H9 (cell line): Measurements from ENCODE around the gene ATRX. TPM values are rescaled to one million over a fixed set of nuclear protein-coding genes. Genes with fewer than 3 reads are reported as not detected.

ENCODE experiments used
- DNase-seq: peaks from one replicate; pipeline ENCODE4 v3.0.0-alpha.2; 2017
- H2AFZ ChIP-seq: one replicate; pipeline ENCODE4 v1.6.1; 2013; ENCODE audit warnings: mild to moderate bottlenecking, low read length, control low read depth, moderate library complexity
- H2AK5ac ChIP-seq: 2 replicates; pipeline ENCODE4 v1.6.1; 2013; ENCODE audit warnings: low read length, control low read depth, mixed read lengths; ENCODE audit not compliant: insufficient read length
- H2BK120ac ChIP-seq: one replicate; pipeline ENCODE4 v1.6.1; 2013; ENCODE audit warnings: low read depth, mild to moderate bottlenecking, low read length, control low read depth, inconsistent platforms; ENCODE audit not compliant: poor library complexity, severe bottlenecking
- H2BK12ac ChIP-seq: 2 replicates; pipeline ENCODE4 v1.6.1; 2013; ENCODE audit warnings: low read length, control low read depth, mixed read lengths, low read depth; ENCODE audit not compliant: insufficient read length
- H2BK15ac ChIP-seq: 2 replicates; pipeline ENCODE4 v1.6.1; 2013; ENCODE audit warnings: low read depth, low read length, control low read depth
- H2BK20ac ChIP-seq: one replicate; pipeline ENCODE4 v1.6.1; 2013; ENCODE audit warnings: low read depth, mild to moderate bottlenecking, low read length, control low read depth, inconsistent platforms; ENCODE audit not compliant: poor library complexity, severe bottlenecking
- H2BK5ac ChIP-seq: 2 replicates; pipeline ENCODE4 v1.6.1; 2013; ENCODE audit warnings: low read length, control low read depth, mixed read lengths; ENCODE audit not compliant: insufficient read length
- H3K14ac ChIP-seq: 2 replicates; pipeline ENCODE4 v1.6.1; 2013; ENCODE audit warnings: low read length, control low read depth; ENCODE audit not compliant: insufficient read depth
- H3K18ac ChIP-seq: 2 replicates; pipeline ENCODE4 v1.6.1; 2013; ENCODE audit warnings: low read depth, mild to moderate bottlenecking, mixed read lengths, low read length, control low read depth; ENCODE audit not compliant: insufficient read length
- H3K23ac ChIP-seq: 2 replicates; pipeline ENCODE4 v1.6.1; 2013; ENCODE audit warnings: low read length, control low read depth, mixed read lengths, low read depth; ENCODE audit not compliant: insufficient read length
- H3K23me2 ChIP-seq: 2 replicates; pipeline ENCODE4 v1.6.1; 2013; ENCODE audit warnings: low read depth, mild to moderate bottlenecking, mixed read lengths, low read length, control low read depth; ENCODE audit not compliant: insufficient read length, poor library complexity, severe bottlenecking
- H3K27ac ChIP-seq: 2 replicates; pipeline ENCODE4 v1.5.1; 2013; ENCODE audit warnings: low read length, control low read depth, mixed read lengths, low read depth; ENCODE audit not compliant: insufficient read length
- H3K27me3 ChIP-seq: 2 replicates; pipeline ENCODE4 v1.6.1; 2013; ENCODE audit warnings: low read length, control low read depth, inconsistent platforms; ENCODE audit not compliant: insufficient read depth
- H3K4ac ChIP-seq: 2 replicates; pipeline ENCODE4 v1.6.1; 2013; ENCODE audit warnings: low read depth, mild to moderate bottlenecking, control low read depth, inconsistent platforms, low read length, moderate library complexity
- H3K4me1 ChIP-seq: 2 replicates; pipeline ENCODE4 v1.6.1; 2013; ENCODE audit warnings: low read length, control low read depth, inconsistent platforms; ENCODE audit not compliant: insufficient read depth
- H3K4me2 ChIP-seq: 2 replicates; pipeline ENCODE4 v1.6.1; 2013; ENCODE audit warnings: low read length, control low read depth, mixed read lengths; ENCODE audit not compliant: insufficient read length, insufficient read depth
- H3K56ac ChIP-seq: 2 replicates; pipeline ENCODE4 v1.6.1; 2013; ENCODE audit warnings: low read depth, mild to moderate bottlenecking, mixed read lengths, low read length, control low read depth; ENCODE audit not compliant: insufficient read length
- H3K79me1 ChIP-seq: 2 replicates; pipeline ENCODE4 v1.6.1; 2013; ENCODE audit warnings: low read depth, mild to moderate bottlenecking, moderate library complexity, low read length, control low read depth, inconsistent platforms; ENCODE audit not compliant: insufficient read depth, poor library complexity, severe bottlenecking
- H3K79me2 ChIP-seq: 2 replicates; pipeline ENCODE4 v1.6.1; 2013; ENCODE audit warnings: low read length, control low read depth, inconsistent platforms; ENCODE audit not compliant: insufficient read depth
- H3K9ac ChIP-seq: 2 replicates; pipeline ENCODE4 v1.6.1; 2013; ENCODE audit warnings: low read length, control low read depth, mixed read lengths; ENCODE audit not compliant: insufficient read length; ENCODE audit errors: extremely low read depth
- H3K9me3 ChIP-seq: one replicate; pipeline ENCODE4 v1.6.1; 2013; ENCODE audit warnings: low read depth, low read length, inconsistent platforms; ENCODE audit not compliant: control insufficient read depth
- H3T11ph ChIP-seq: one replicate; pipeline ENCODE4 v1.6.1; 2013; ENCODE audit warnings: mild to moderate bottlenecking, low read length, control low read depth, inconsistent platforms
- H4K20me1 ChIP-seq: one replicate; pipeline ENCODE4 v1.6.1; 2013; ENCODE audit not compliant: control insufficient read depth, insufficient read length, insufficient read depth
- H4K5ac ChIP-seq: 2 replicates; pipeline ENCODE4 v1.6.1; 2013; ENCODE audit warnings: low read depth, mild to moderate bottlenecking, mixed read lengths, low read length, control low read depth; ENCODE audit not compliant: insufficient read length
- H4K8ac ChIP-seq: replicated peaks from 2 replicates; pipeline ENCODE4 v1.6.1; 2013; ENCODE audit warnings: low read length, control low read depth, mixed read lengths, low read depth; ENCODE audit not compliant: insufficient read length
- H4K91ac ChIP-seq: 2 replicates; pipeline ENCODE4 v1.6.1; 2013; ENCODE audit warnings: low read depth, mild to moderate bottlenecking, moderate library complexity, mixed read lengths, low read length, control low read depth; ENCODE audit not compliant: insufficient read length
- H3K27ac Mint-ChIP-seq, 3 experiments: 2 replicates in 2 of 3; 3 replicates in 1 of 3; pipeline ENCODE4 v1.8.0; 2020 to 2021; ENCODE audit warnings: mixed read lengths in 3 of 3, mild to moderate bottlenecking in 1 of 3, moderate library complexity in 1 of 3
- H3K27me3 Mint-ChIP-seq: 2 replicates; pipeline ENCODE4 v1.8.0; 2021; ENCODE audit warnings: low read depth, mild to moderate bottlenecking, moderate library complexity, mixed read lengths
- H3K36me3 Mint-ChIP-seq, 3 experiments: 2 replicates in 2 of 3; 3 replicates in 1 of 3; pipeline ENCODE4 v1.8.0; 2020 to 2021; ENCODE audit warnings: low read depth in 3 of 3, mixed read lengths in 3 of 3; ENCODE audit not compliant: insufficient read depth in 1 of 3
- H3K4me1 Mint-ChIP-seq, 2 experiments: 2 replicates each; pipeline ENCODE4 v1.8.0; 2020; ENCODE audit warnings: mixed read lengths in 2 of 2
- H3K4me3 Mint-ChIP-seq, 2 experiments: 2 replicates in 1 of 2; 3 replicates in 1 of 2; pipeline ENCODE4 v1.8.0; 2020 to 2021; ENCODE audit warnings: mild to moderate bottlenecking in 2 of 2, mixed read lengths in 2 of 2, moderate library complexity in 1 of 2
- H3K9me3 Mint-ChIP-seq, 2 experiments: 2 replicates in 1 of 2; 3 replicates in 1 of 2; pipeline ENCODE4 v1.8.0; 2020; ENCODE audit warnings: mild to moderate bottlenecking in 2 of 2, mixed read lengths in 2 of 2, moderate library complexity in 1 of 2
- CTCF ChIP-seq: fragments of 200-600 bp; sonication (generic); conservative IDR thresholded peaks from 3 replicates; pipeline ENCODE4 v1.8.0; 2021; ENCODE audit warnings: antibody characterized with exemption, mild to moderate bottlenecking
- WGBS: extraction: QIAGEN DNeasy Blood & Tissue Kit; methylation state at CpG from one replicate; pipeline ENCODE4 v1.1.7; 2013; ENCODE audit warnings: missing lambda C conversion rate, low lambda C conversion rate, mixed read lengths; ENCODE audit not compliant: insufficient read length; ENCODE audit errors: extremely low coverage; 5-methylcytosine and 5-hydroxymethylcytosine counted together
- total RNA-seq: library from RNA; stranded (reverse); gene quantifications from 2 replicates; pipeline ENCODE4 v1.2.1, GENCODE V29; 2021

ATRX gene
- total RNA-seq, 1 experiment from 2014 or later, result 76.0 TPM

DNA sequence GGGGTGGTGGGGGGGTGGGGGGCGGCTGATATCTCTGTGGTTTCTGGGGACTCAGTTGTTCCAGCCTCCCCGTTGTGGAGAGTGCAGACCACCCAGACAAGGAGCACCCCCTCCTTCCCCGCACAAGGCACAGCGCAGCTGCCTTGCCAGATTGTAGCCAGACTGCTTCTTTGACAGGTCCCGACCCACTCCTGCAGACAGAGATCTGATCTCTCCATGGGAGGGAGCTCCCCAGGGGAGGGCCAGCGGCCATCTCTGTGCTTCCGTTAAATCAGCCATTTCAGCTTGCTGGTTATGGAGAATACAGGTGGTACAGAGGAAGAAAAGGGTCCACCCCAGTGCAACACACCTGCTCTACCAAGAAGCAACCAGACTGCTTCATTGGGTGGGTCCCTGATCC, 258.0 kb downstream of the ATRX start:
- Histone ChIP-seq H4K91ac (no peak overlapping the region), H4K5ac (no peak overlapping the region), H3K27me3 (no peaks in the 10 kb centered on the region), H3K4me1 (no peaks in the 10 kb centered on the region), H3K9ac (no peak overlapping the region), H3K79me1 (no peaks in the 10 kb centered on the region), H4K20me1 (no peaks in the 10 kb centered on the region), H3K23ac (no peak overlapping the region), H2BK12ac (no peak overlapping the region), H2BK20ac (no peak overlapping the region), H3K4me2 (no peak overlapping the region), H2AFZ (no peak overlapping the region), H3T11ph (no peak overlapping the region), H3K27ac (no peak overlapping the region), H3K14ac (no peak overlapping the region), H3K23me2 (no peaks in the 10 kb centered on the region), H3K4ac (no peak overlapping the region), H2BK5ac (no peak overlapping the region), H2BK15ac (no peak overlapping the region), H3K18ac (no peak overlapping the region), H2BK120ac (no peak overlapping the region), H2AK5ac (no peak overlapping the region), H3K79me2 (no peaks in the 10 kb centered on the region), H3K9me3 (peaks cover 20% of the 10 kb centered on the region), H4K8ac (no peak overlapping the region), H3K56ac (no peak overlapping the region)
- no peak overlapping the region for H3K27ac Mint-ChIP-seq
- TF ChIP-seq CTCF, result no peak
- DNase-seq, result no peak
- peaks cover 15 to 28% of the 10 kb centered on the region in 2 experiments for H3K4me1 Mint-ChIP-seq
- H3K9me3 Mint-ChIP-seq, result peaks cover 59 to 73% of the 10 kb centered on the region in 2 experiments
- no peaks in the 10 kb centered on the region; the same call in 1 of the 2 replicates for H3K27me3 Mint-ChIP-seq
- H3K4me3 Mint-ChIP-seq, result no peak overlapping the region
- peaks cover 29 to 47% (median 37%) of the 10 kb centered on the region in 3 experiments for H3K36me3 Mint-ChIP-seq
- no CpG with 5 or more reads among the region's 7 CpGs for WGBS
